Bronchial epithelial cell (primary cell): Measurements from ENCODE around the gene CHST12. TPM values are rescaled to one million over a fixed set of nuclear protein-coding genes. Genes with fewer than 3 reads are reported as not detected.
A peak's percentile ranks its signal among the peaks of the same experiment; 100 is the strongest.

Source experiments
- DNase-seq: peaks from one replicate; pipeline ENCODE4 v3.0.0-alpha.2; 2010; ENCODE audit warnings: low read depth
- FAIRE-seq: peaks from 2 replicates; lab custom pipeline; 2011; peaks lifted over from hg19 to GRCh38; lab: Jason Lieb, UNC
- H3K27me3 ChIP-seq: 2 replicates; pipeline ENCODE4 v1.5.1; 2011; ENCODE audit warnings: low read length; ENCODE audit not compliant: control insufficient read depth, insufficient read depth
- H3K36me3 ChIP-seq: 2 replicates; pipeline ENCODE4 v1.5.1; 2011; ENCODE audit warnings: low read length; ENCODE audit not compliant: control insufficient read depth, insufficient read depth
- H3K4me3 ChIP-seq: 2 replicates; pipeline ENCODE4 v1.5.1; 2011; ENCODE audit warnings: mild to moderate bottlenecking, low read depth, low read length, control low read depth
- CTCF ChIP-seq: IDR thresholded peaks from 2 replicates; pipeline ENCODE4 v1.5.1; 2011; ENCODE audit warnings: mild to moderate bottlenecking, moderate library complexity, low read length, control low read depth, inconsistent platforms; ENCODE audit not compliant: insufficient read depth, severe bottlenecking
- total RNA-seq: library from RNA; depleted of rRNA; stranded (reverse); fragments of >200 nt; gene quantifications from 2 replicates; pipeline ENCODE4 v1.2.1, GENCODE V29; 2014

Gene CHST12
- total RNA-seq, 1 donor from 2014 or later = 0.79 TPM

GRCh38 chr7:2471022-2471329, 67.6 kb downstream of the CHST12 start:
- peak; percentile 85 for DNase-seq
- FAIRE-seq = no peak
- no peaks in the 10 kb centered on the region for H3K27me3 ChIP-seq
- no peak for TF ChIP-seq CTCF
- no peak overlapping the region for H3K4me3 ChIP-seq
- H3K36me3 ChIP-seq = no peaks in the 10 kb centered on the region

GRCh38 chr7:2471396-2471795, 68.0 kb downstream of the CHST12 start:
- no peak for TF ChIP-seq CTCF
- Histone ChIP-seq H3K36me3 (no peaks in the 10 kb centered on the region), H3K4me3 (no peak overlapping the region), H3K27me3 (no peaks in the 10 kb centered on the region)
- DNase-seq (peak; percentile 56), FAIRE-seq (no peak)

- DNase-seq = no peak
- no peak overlapping the region for H3K4me3 ChIP-seq
- FAIRE-seq = no peak
- H3K27me3 ChIP-seq = no peaks in the 10 kb centered on the region
- no peak for TF ChIP-seq CTCF
- H3K36me3 ChIP-seq = no peaks in the 10 kb centered on the region
Observed at GRCh38 chr7:2472739-2473138, 69.3 kb downstream of the CHST12 start.

- no peak overlapping the region for H3K4me3 ChIP-seq
- H3K36me3 ChIP-seq = no peaks in the 10 kb centered on the region
- no peak for FAIRE-seq
- H3K27me3 ChIP-seq = peaks cover 2% of the 10 kb centered on the region
- DNase-seq = no peak
- no peak for TF ChIP-seq CTCF
Observed at GRCh38 chr7:2473496-2474180, 70.2 kb downstream of the CHST12 start.

- no peak for TF ChIP-seq CTCF
- Histone ChIP-seq H3K4me3 (no peak overlapping the region), H3K36me3 (no peaks in the 10 kb centered on the region), H3K27me3 (peaks cover 5% of the 10 kb centered on the region)
- DNase-seq (no peak), FAIRE-seq (no peak)
Observed at GRCh38 chr7:2474224-2474623, 70.8 kb downstream of the CHST12 start.
